GM23248 (cell line): ENCODE results near the gene EPHA3. TPM values are rescaled to one million over a fixed set of nuclear protein-coding genes. Genes with fewer than 3 reads are reported as not detected.

Experiments
- DNase-seq: peaks from one replicate; pipeline ENCODE4 v3.0.0-alpha.2; 2015
- H2AFZ ChIP-seq: fragments of 200-600 bp; sonication (generic); 2 replicates; pipeline ENCODE4 v1.6.1; 2016; ENCODE audit warnings: antibody characterized with exemption
- H3F3A ChIP-seq: fragments of 200-600 bp; sonication (generic); 2 replicates; pipeline ENCODE4 v1.6.1; 2016; ENCODE audit warnings: mild to moderate bottlenecking, antibody characterized with exemption, mixed run types; ENCODE audit not compliant: insufficient read depth
- H3K27ac ChIP-seq: fragments of 200-600 bp; sonication (generic); 2 replicates; pipeline ENCODE4 v1.5.1; 2016; ENCODE audit warnings: mild to moderate bottlenecking
- H3K27me3 ChIP-seq: fragments of 200-600 bp; sonication (generic); replicated peaks from 2 replicates; pipeline ENCODE4 v1.6.1; 2016; ENCODE audit warnings: mild to moderate bottlenecking; ENCODE audit not compliant: insufficient read depth
- H3K36me3 ChIP-seq: fragments of 200-600 bp; sonication (generic); 2 replicates; pipeline ENCODE4 v1.6.1; 2016; ENCODE audit warnings: low read depth, mild to moderate bottlenecking
- H3K4me1 ChIP-seq: fragments of 200-600 bp; sonication (generic); 2 replicates; pipeline ENCODE4 v1.6.1; 2016; ENCODE audit warnings: mild to moderate bottlenecking; ENCODE audit not compliant: insufficient read depth
- H3K4me2 ChIP-seq: fragments of 200-600 bp; sonication (generic); one replicate; pipeline ENCODE4 v1.6.1; 2016; ENCODE audit warnings: mild to moderate bottlenecking; ENCODE audit not compliant: unreplicated experiment
- H3K4me3 ChIP-seq: fragments of 200-600 bp; sonication (generic); 2 replicates; pipeline ENCODE4 v1.5.1; 2016; ENCODE audit warnings: mild to moderate bottlenecking
- H3K79me2 ChIP-seq: fragments of 200-600 bp; sonication (generic); 2 replicates; pipeline ENCODE4 v1.6.1; 2016; ENCODE audit warnings: mild to moderate bottlenecking; ENCODE audit not compliant: insufficient read depth
- H3K9ac ChIP-seq: fragments of 200-600 bp; sonication (generic); 2 replicates; pipeline ENCODE4 v1.6.1; 2016; ENCODE audit warnings: mild to moderate bottlenecking
- H3K9me2 ChIP-seq: fragments of 200-600 bp; sonication (generic); 2 replicates; pipeline ENCODE4 v1.6.1; 2016; ENCODE audit warnings: mixed run types, mild to moderate bottlenecking, moderate library complexity; ENCODE audit not compliant: insufficient read depth
- H3K9me3 ChIP-seq: fragments of 200-600 bp; sonication (generic); one replicate; pipeline ENCODE4 v1.6.1; 2017; ENCODE audit warnings: low read depth
- H4K20me1 ChIP-seq: fragments of 200-600 bp; sonication (generic); 2 replicates; pipeline ENCODE4 v1.6.0; 2016; ENCODE audit not compliant: insufficient read depth
- EZH2 ChIP-seq: fragments of 200-600 bp; sonication (generic); IDR thresholded peaks from 2 replicates; pipeline ENCODE4 v1.6.1; 2018; ENCODE audit warnings: antibody characterized with exemption, mild to moderate bottlenecking; ENCODE audit not compliant: insufficient read depth, poor library complexity, severe bottlenecking
- EZH2phosphoT487 ChIP-seq: fragments of 200-600 bp; sonication (generic); IDR thresholded peaks from 2 replicates; pipeline ENCODE4 v1.6.1; 2018; ENCODE audit warnings: antibody characterized with exemption, moderate library complexity, mild to moderate bottlenecking, low read depth; ENCODE audit not compliant: insufficient read depth
- WGBS, 2 experiments: methylation state at CpG; one replicate each; pipeline ENCODE4 v1.1.6; 2015 to 2017; ENCODE audit warnings: low lambda C conversion rate in 2 of 2, low coverage in 1 of 2; ENCODE audit errors: missing lambda C conversion rate in 2 of 2; 5-methylcytosine and 5-hydroxymethylcytosine counted together
- in situ Hi-C: fragments of 300-500 bp; cut with MboI; formaldehyde crosslinking; loops from 2 replicates; pipeline ENCODE4 v1.15.0; 2020
- polyA plus RNA-seq: library from polyadenylated mRNA; unstranded; fragments of >200 nt; fragmentation: Nextera tagmentation; extraction: Ambion mirVana; gene quantifications from 2 replicates; pipeline ENCODE4 v1.2.1, GENCODE V29; 2016
- total RNA-seq: library from RNA; depleted of rRNA; stranded (reverse); fragments of >200 nt; shearing (Covaris generic); gene quantifications from 2 replicates; pipeline ENCODE4 v1.2.3, GENCODE V29; 2014

Gene EPHA3
- total and polyA plus RNA-seq, 2 experiments from 2014 or later: under 0.01 to 0.05 TPM

DNA sequence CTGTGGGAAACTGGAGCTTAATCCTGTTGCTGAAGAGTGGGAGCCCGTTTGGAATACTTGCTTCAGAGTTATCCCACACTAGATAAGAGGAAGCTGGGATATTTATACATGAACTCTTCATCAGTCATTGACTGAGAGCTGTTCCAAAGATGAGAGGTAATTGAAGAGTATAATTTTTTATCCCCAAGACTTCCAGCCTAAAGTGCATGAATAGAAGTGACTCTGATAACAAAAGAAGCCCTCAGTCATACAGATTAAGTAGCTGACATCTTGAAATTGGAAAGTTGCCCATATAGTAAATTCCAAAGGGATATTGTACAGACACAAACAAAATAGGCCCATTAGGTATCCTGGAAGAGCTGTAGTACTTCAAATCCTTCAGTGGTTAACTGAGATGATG lies 268.0 kb downstream of the EPHA3 start:
- H3K4me2 ChIP-seq: no peak overlapping the region
- TF ChIP-seq EZH2: no peak
- no peak for TF ChIP-seq EZH2phosphoT487
- no peaks in the 10 kb centered on the region for H3K79me2 ChIP-seq
- in situ Hi-C loops: no loop called here
- H3K9me2 ChIP-seq: no peaks in the 10 kb centered on the region
- H3F3A ChIP-seq: no peaks in the 10 kb centered on the region
- no peak overlapping the region for H3K9ac ChIP-seq
- peaks cover 24% of the 10 kb centered on the region for H3K4me1 ChIP-seq
- H3K4me3 ChIP-seq: no peak overlapping the region
- H3K36me3 ChIP-seq: no peaks in the 10 kb centered on the region
- no peak for DNase-seq
- H3K9me3 ChIP-seq: no peaks in the 10 kb centered on the region
- peaks cover 41% of the 10 kb centered on the region for H3K27me3 ChIP-seq
- H3K27ac ChIP-seq: no peak overlapping the region
- WGBS, 2 experiments: 81 to 92% methylated on average over 1 of the region's 1 CpG
- no peak overlapping the region for H2AFZ ChIP-seq
- H4K20me1 ChIP-seq: no peaks in the 10 kb centered on the region

DNA sequence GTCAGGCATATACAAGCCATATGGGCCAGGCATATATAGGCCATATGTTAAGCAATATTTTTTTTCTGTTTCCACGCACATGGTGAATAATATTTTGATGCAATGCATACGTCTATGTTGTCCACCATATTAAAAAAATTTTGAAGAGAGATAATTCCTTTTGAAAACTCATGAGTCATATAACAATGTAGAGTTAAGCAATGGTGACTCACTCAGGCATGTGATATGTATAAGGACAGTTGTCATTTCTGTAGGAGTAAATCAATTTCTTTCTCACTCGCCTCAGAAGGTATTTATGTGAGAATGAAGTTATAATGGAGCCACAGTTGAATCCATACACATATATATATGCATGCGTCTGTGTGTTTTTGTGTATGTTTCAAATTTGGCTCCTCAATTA lies 272.6 kb downstream of the EPHA3 start:
- 56 to 69% methylated on average over 4 of the region's 4 CpGs for WGBS, 2 experiments
- no peaks in the 10 kb centered on the region for H4K20me1 ChIP-seq
- no peaks in the 10 kb centered on the region for H3K79me2 ChIP-seq
- H3F3A ChIP-seq: no peaks in the 10 kb centered on the region
- H3K36me3 ChIP-seq: no peaks in the 10 kb centered on the region
- TF ChIP-seq EZH2 (no peak), EZH2phosphoT487 (no peak)
- no peaks in the 10 kb centered on the region for H3K9me3 ChIP-seq
- no peak overlapping the region for H3K27ac ChIP-seq
- no peak overlapping the region for H3K4me2 ChIP-seq
- no peak overlapping the region for H2AFZ ChIP-seq
- peak; percentile 76 for DNase-seq
- 0 out of 2 replicates have a peak, but pooled peaks cover 6% of the 10 kb centered on the region for H3K4me1 ChIP-seq
- no peak overlapping the region for H3K4me3 ChIP-seq
- H3K27me3 ChIP-seq: peaks cover 33% of the 10 kb centered on the region
- H3K9ac ChIP-seq: no peak overlapping the region
- in situ Hi-C loops: no loop called here
- no peaks in the 10 kb centered on the region for H3K9me2 ChIP-seq

DNA sequence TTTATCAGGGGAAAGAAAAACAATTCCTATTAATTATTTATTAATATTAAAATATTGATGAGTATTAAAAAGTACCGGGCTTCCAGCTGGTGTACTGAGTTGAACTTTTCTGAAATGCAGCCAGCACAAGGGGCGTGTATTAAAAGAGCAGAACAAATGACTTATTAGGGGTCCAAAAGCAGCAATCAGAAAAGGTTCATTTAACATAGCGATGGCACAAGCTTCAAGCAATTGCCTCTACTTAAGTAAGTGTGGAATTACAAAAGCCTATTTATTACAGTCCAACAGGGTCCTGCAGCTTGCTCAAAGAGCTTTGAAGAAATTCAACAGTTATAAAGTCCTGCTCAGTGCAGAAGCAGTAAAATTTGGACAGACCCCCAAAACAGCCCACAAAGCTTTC lies 285.6 kb downstream of the EPHA3 start:
- H3K27me3 ChIP-seq: peaks cover 4% of the 10 kb centered on the region; the same call in 1 of the 2 replicates
- no peak overlapping the region for H3K4me2 ChIP-seq
- H3K9ac ChIP-seq: no peak overlapping the region
- DNase-seq: no peak
- H3K27ac ChIP-seq: no peak overlapping the region
- H3K9me2 ChIP-seq: no peaks in the 10 kb centered on the region
- no peaks in the 10 kb centered on the region for H3K4me1 ChIP-seq
- no peaks in the 10 kb centered on the region for H3F3A ChIP-seq
- no peaks in the 10 kb centered on the region for H3K36me3 ChIP-seq
- TF ChIP-seq EZH2 (no peak), EZH2phosphoT487 (no peak)
- H4K20me1 ChIP-seq: no peaks in the 10 kb centered on the region
- H3K4me3 ChIP-seq: no peak overlapping the region
- H3K9me3 ChIP-seq: no peaks in the 10 kb centered on the region
- in situ Hi-C loops: no loop called here
- WGBS, 2 experiments: 62 to 65% methylated on average over 3 of the region's 3 CpGs
- H3K79me2 ChIP-seq: no peaks in the 10 kb centered on the region
- no peak overlapping the region for H2AFZ ChIP-seq

DNA sequence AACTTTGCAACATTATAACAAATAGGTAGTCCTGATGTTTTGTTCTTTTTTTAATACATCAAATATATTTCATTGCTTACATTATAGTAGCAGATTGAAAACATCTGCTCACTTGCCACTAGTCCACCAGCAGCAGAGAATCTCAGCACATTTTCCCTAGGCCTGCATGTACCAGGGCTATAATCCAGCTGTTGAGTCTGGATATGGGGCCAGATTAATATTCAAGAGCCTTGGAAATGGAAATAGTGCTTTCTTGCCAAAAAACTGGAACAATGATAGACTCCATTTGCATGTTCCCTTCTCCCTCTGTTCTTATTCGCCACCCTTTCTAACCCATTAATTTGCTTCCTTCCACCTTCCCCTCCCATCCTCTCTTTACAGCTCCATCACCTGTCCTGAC lies 288.0 kb downstream of the EPHA3 start:
- in situ Hi-C loops: no loop called here

DNA sequence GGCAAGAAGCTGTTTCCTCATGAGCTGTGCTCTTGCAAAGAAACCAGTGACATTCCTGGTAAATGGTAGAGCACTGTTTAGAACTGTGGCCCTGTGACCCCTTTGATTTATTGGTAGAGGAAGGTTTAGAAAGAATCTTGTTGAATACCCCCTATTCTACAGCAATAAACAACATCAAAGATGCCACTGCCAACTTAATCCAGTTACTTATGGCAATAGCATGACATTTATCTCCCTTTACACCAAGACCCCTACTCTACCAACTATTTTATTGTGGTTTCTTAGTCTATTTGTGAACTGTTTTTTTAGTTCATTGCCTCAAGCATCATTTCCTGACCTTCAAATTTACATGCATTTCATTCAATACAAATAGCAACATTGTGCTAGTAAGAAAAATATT lies 288.6 kb downstream of the EPHA3 start:
- in situ Hi-C loops: no loop called here
- no peaks in the 10 kb centered on the region for H3F3A ChIP-seq
- no peak for TF ChIP-seq EZH2
- TF ChIP-seq EZH2phosphoT487: no peak

More for the DNA sequence above, 288.0 kb downstream of the EPHA3 start:
- no peaks in the 10 kb centered on the region for H4K20me1 ChIP-seq
- H3K27me3 ChIP-seq: no peaks in the 10 kb centered on the region
- no peak for TF ChIP-seq EZH2
- TF ChIP-seq EZH2phosphoT487: no peak
- no peak overlapping the region for H3K27ac ChIP-seq
- no peaks in the 10 kb centered on the region for H3K9me3 ChIP-seq
- no peak for DNase-seq
- H3F3A ChIP-seq: no peaks in the 10 kb centered on the region
- no peaks in the 10 kb centered on the region for H3K4me1 ChIP-seq
- H3K79me2 ChIP-seq: no peaks in the 10 kb centered on the region
- H3K9ac ChIP-seq: no peak overlapping the region
- WGBS, 2 experiments: 73 to 78% methylated on average over 1 of the region's 1 CpG
- no peaks in the 10 kb centered on the region for H3K36me3 ChIP-seq
- no peak overlapping the region for H3K4me2 ChIP-seq
- no peaks in the 10 kb centered on the region for H3K9me2 ChIP-seq
- no peak overlapping the region for H2AFZ ChIP-seq
- H3K4me3 ChIP-seq: no peak overlapping the region

More for the DNA sequence above, 288.6 kb downstream of the EPHA3 start:
- H3K79me2 ChIP-seq: no peaks in the 10 kb centered on the region
- no peaks in the 10 kb centered on the region for H3K9me3 ChIP-seq
- no peaks in the 10 kb centered on the region for H3K27me3 ChIP-seq
- no peak for DNase-seq
- no peaks in the 10 kb centered on the region for H3K36me3 ChIP-seq
- H3K4me1 ChIP-seq: no peaks in the 10 kb centered on the region
- no peak overlapping the region for H3K4me3 ChIP-seq
- H3K9ac ChIP-seq: no peak overlapping the region
- no peaks in the 10 kb centered on the region for H4K20me1 ChIP-seq
- no peak overlapping the region for H3K4me2 ChIP-seq
- H3K9me2 ChIP-seq: no peaks in the 10 kb centered on the region
- no peak overlapping the region for H3K27ac ChIP-seq
- no peak overlapping the region for H2AFZ ChIP-seq
